ENCODE measurements around the gene CD300H.
"Not testable (repeated sequence)": the region's sequence is repeated elsewhere in the genome, so short reads cannot be mapped to it uniquely, and the experiment has no call there.

Gene CD300H

DNA sequence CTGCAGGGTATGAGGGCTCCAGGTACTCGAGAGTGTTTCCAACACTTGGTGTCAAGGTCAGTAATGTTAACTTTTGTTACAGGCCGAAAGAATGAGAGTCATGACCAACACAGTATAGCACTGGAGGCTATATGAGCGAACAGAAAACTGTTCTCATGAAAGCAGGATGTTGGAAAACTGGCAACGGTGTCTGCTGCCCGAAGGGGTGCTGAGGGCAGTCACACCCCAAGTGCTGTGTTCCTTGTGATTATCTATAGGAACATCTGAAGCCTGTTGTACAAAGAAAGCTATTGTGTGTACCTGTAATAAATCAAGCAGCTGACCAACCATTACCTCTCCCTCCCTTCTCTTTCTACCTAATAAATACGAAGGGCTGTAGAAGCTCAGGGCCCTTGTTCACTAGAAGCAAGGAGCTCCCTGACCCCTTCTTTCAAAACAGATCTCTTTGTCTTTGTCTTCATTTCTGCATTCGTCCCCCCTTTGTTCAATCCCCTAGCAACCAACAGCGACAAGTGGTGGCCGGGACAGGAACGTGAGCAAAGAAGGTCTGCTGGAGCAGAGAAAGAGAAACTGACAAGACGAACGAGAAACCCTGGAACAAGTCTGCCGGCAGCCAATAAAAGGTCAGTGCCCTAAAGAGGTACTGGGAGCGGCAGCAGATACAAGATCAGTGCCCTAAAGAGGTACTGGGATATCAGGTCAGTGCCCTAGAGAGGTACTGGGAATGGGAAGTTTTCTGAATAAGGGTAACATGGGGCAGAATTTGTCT lies 17.2 kb upstream of the CD300H start:
- DNase-seq: no peak

- DNase-seq: no peak
Observed at GRCh38 chr17:74582633-74583032, 15.3 kb upstream of the CD300H start.

DNA sequence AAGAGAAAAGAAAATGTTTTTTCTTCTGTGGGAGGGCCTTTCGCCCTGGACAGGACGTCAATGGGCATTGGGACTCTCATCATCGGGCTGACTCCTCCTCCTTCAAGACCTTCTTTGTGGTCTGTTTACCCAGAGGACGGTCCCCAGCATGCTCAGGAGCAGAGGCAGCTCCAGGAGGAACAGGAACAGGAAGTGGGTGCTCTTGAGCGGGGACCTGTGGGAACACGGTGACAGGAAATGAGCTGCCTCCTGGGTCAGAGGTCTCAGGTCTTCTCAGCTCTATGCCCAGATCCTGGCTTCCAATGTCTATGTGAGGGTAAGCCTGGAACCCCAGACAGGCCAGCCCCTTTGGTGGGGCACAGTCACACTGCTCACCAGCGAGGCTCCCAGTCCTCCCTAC lies 12.6 kb upstream of the CD300H start:
- no peak for DNase-seq

GRCh38 chr17:74578979-74579378 lies 11.7 kb upstream of the CD300H start:
- DNase-seq: no peak

DNA sequence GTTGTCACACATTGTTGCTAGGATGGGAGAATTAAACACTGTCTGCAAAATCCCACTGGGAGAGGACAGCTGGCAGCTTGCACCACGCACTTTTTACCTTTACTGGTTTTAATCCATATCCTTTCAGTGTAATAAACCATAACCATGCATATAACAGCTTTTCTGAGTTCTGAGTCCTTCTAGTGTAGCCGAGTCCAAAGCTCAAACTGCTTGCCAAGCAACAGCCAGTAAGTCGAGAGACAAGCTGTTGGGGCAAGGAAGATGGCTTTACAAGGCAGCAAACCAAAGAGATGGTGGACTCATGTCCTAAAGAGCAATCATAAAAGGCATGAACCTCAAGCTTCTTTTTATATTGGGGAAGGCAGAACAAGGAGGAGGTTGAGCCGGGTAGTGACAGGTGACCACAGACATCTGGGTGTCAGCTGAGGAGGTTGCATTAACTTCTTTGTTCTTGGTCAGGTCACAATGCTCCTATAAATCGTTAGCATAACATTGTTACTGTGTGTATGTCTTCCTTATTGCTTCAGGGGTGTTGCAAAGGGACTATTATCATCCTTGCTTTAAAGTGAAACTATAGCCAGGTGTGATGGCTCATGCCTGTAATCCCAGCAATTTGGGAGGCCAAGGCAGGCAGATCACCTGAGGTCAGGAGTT lies 7.3 kb upstream of the CD300H start:
- no peak for DNase-seq

DNA sequence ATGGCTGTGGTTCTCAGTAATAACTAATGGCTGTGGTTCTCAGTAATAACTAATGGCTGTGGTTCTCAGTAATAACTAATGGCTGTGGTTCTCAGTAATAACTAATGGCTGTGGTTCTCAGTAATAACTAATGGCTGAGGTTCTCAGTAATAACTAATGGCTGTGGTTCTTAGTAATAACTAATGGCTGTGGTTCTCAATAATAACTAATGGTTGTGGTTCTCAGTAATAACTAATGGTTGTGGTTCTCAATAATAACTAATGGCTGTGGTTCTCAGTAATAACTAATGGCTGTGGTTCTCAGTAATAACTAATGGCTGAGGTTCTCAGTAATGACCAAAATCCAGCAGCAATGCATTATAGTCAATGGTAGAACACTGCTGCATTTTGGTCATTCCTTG lies 6.3 kb upstream of the CD300H start:
- not testable (repeated sequence) for DNase-seq

DNA sequence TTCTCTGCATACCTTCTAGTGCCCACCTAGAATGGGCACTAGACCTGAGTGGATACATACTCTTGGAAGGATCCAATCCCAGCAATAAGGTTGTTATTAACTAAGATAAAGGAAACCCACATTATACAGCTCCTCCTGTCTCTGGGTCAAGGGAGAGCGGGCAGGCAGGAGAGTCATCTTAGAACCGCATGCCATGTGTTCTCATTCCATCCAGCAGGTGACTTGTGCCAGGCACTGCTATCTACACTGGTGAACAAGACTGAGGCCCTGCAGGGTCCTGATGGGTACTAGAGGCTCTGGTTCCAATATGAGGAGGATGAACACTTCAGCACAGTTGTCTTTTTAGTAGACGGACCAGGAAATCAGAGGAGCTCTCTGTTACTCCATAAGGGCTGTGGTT lies 5.9 kb upstream of the CD300H start:
- DNase-seq: no peak

- DNase-seq: no peak
Observed at GRCh38 chr17:74571621-74572270, 4.4 kb upstream of the CD300H start.

- DNase-seq: no peak
Observed at GRCh38 chr17:74569020-74570003, 2.0 kb upstream of the CD300H start.

DNA sequence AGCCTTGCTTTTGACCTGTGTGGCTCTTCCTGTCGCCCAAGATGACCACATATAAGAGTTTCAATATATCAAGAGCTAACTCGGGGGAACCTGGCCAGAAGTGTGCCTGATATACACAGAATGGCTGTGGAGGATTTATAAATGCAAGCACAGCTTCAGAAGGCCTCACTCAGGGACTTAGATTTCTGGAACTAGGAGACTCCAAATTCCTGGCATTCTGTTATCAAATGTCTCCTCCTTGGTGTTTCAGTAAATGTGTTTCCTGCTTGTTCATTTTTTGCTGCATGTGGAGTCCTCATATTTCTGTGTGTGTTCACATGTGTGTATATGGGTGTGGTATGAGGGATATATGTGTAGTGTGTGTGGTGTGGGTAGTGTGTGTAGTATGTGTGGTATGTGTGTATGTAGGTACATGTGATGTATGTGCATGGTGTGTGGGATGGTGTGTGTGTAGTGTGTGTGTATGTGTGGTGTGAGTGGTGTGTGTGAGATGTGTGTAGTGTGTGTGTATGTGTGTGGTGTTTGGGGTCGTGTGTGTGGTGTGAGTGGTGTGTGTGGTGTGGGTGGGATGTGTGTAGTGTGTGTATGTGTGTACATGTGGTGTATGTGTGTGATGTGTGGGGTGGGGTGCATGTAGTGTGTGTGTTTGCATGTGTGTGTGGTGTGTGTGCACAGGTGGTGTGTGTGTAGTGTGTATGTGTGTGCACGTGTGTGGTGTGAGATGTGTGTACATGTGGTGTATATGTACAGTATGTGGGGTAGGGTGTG lies 981 bp upstream of the CD300H start:
- DNase-seq: no peak

DNA sequence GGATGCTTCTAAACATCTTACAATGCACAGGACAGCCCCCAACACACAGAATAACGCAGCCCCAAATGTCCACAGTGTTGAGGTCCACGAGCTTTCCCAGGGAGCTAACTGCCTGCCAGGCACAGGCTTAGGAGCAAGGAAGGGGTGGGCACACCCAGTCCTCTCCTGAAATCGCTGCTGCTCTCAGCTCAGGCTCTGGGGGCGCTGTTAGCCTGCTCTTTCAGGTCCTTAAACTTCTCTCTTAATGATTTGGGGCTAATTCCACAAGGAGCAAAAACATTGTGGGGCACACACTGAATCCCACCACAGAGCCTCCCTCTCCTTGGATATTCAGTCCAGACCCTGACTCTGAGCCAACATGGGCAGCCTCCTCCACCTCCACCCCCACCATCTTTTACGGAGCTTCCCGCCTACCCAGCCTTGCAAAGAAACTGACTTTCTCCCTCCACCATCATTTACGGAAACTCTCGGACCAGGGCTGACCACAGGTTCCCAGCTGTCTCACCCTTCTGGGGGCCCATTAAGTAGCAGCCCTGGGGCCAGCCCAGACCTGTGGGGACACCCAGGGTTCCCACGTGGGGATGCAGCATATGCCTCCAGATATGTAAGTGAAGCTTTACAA lies 1.1 kb downstream of the CD300H start:
- peak; percentile 16 for DNase-seq

GRCh38 chr17:74565126-74565525 lies 2.2 kb downstream of the CD300H start:
- DNase-seq: no peak

GRCh38 chr17:74563358-74563757 lies 4.0 kb downstream of the CD300H start:
- no peak for DNase-seq

DNA sequence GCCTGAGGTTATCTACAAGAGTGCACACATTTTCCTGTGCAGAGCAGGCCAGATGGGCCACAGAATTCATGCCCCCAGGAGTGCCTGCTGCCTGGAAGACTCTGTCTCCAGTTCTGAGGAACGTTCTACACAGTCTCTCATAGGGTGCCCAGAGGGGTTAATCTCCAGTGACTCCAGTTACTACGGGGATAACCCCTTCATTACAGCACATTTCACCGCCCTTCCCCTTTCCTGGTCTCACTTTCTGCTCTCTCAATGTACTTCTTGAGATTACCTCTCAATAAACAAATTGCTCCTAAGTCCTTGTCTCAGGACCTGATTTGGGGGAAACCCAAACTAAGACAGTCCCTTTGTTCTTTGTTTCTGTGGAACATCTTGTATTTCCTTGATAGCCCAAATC lies 5.7 kb downstream of the CD300H start:
- DNase-seq: no peak

GRCh38 chr17:74558882-74559519 lies 8.3 kb downstream of the CD300H start:
- DNase-seq: no peak

GRCh38 chr17:74558402-74558801 lies 8.9 kb downstream of the CD300H start:
- DNase-seq: not testable (repeated sequence)

DNA sequence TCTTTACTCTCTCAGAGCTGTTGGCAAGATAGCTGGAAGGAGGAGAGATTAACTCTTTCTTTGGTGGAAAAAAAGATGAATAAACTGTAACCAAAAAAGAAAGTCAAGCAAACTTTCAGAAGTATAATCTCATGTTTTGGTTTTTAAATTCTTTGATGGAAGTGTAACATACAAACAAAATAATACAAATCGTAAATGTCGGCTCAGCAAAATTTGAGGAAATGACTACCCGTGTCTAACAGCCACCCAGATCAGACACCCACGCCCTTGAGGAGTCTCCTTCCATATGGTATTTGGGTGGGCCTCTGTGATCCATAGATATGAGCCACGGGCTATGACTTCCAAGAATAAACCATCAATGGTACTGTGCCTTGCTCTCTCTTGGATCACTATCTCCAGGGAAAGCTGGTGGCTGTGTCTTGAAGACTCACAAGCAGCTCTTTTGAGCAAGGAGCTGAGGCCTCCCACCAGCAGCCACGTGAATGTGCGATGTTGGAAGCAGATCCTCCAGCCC lies 11.8 kb downstream of the CD300H start:
- DNase-seq: no peak

DNA sequence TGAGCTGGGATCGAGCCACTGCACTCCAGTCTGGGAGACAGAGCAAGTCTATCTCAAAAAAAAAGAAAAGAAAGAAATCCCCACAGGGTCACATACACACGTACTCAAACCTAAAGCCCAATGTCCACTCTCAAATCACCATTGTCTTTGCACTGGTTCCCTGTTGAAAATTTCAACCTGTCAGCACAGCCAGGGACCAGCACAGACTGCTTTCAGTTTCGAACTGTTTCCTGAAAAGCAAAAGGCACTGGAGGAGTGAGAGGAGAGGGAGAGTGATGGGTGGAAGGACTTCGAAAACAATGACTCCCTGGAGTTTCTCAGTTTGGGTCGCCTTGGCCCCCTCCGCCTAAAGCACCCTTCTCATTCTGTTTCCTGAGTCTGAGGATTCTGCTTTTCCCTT lies 12.4 kb downstream of the CD300H start:
- no peak for DNase-seq

GRCh38 chr17:74552037-74552436 lies 15.3 kb downstream of the CD300H start:
- DNase-seq: no peak

DNA sequence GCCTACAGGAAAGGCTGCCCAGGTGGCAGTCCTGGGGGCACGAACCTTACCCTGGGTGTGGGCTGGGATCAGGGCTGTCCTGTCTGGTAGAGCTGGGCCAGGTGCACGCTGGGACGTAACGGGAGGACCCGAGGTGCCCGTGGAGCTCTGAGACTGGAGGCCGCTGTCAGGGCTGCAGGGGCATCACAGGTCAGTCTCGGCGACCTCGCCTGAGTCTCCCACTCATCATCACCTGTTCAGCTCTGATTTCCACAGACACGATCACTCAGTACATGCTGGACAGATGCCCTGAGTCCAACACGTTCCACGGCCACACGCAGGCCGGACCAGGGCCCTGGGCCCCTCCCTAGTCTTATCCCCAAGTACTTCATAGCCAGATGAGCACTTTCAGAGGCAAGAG lies 16.7 kb downstream of the CD300H start:
- no peak for DNase-seq

DNA sequence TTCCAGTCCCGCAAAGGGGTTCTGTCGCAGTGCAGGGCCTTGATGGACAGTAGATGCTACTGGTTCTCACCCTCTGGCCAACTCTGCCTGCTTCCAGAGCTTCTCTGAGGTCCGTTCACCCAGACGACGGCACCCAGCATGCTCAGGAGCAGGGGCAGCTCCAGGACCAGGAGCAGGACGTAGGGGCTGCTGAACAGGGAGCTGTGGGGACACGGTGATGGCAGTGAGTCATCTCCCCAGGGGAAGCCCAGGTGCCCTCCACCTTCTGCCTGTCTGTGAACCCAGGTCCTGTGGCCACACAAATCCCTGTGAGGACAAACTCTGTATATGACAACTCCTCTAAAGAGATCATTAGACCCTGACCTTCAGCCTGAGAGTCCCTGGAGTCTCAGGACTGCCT lies 18.0 kb downstream of the CD300H start:
- DNase-seq: no peak
